GM18511 (cell line): ENCODE measurements around the gene NDUFV3.
"Not testable (repeated sequence)": the region's sequence is repeated elsewhere in the genome, so short reads cannot be mapped to it uniquely, and the experiment has no call there.

Experiments used
- ATAC-seq: cut with Tn5 transposase; IDR thresholded peaks from one replicate; pipeline ENCODE4 v1.9.1; 2021; ENCODE audit warnings: mild to moderate bottlenecking, moderate library complexity; ENCODE audit not compliant: unreplicated experiment

The NDUFV3 gene

GRCh38 chr21:42933137-42933970 lies 40.2 kb downstream of the NDUFV3 start:
- not testable (repeated sequence) for ATAC-seq

DNA sequence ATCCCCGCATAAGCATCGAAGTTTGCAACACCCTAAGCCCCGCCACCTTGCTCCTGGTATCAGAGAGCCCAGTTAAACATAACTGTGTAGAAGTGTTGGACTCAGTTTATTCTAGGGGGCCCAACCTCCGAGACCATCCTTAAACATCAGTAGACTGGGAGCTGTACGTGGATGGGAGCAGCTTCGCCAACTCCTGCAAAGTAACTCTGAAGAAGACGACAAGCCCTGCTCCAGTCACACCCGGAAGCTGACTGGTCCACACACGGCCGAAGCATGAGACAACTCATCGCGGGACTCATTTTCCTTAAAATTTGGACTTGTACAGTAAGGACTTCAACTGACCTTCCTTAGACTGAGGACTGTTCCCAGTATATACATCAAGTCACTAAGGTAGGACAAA lies 40.9 kb downstream of the NDUFV3 start:
- ATAC-seq: not testable (repeated sequence)

DNA sequence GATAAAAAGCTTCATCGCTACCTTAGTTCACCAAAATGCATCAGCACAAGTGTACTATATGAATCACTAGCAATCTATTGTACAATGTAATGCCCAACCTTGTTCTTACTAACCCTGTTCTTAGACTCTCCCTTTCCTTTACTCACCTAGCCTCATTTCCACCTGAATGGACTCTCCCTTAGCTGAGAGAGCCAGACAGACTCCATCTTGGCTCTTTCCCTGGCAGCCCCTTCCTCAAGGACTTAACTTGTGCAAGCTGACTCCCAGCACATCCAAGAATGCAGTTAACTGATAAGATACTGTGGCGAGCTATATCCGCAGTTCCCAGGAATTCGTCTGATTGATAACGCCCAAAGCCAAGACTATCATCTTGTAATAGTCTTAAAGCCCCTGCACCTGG lies 43.3 kb downstream of the NDUFV3 start:
- not testable (repeated sequence) for ATAC-seq

- ATAC-seq: not testable (repeated sequence)
These were observed 44.2 kb downstream of the NDUFV3 start for GRCh38 chr21:42937034-42937940.

DNA sequence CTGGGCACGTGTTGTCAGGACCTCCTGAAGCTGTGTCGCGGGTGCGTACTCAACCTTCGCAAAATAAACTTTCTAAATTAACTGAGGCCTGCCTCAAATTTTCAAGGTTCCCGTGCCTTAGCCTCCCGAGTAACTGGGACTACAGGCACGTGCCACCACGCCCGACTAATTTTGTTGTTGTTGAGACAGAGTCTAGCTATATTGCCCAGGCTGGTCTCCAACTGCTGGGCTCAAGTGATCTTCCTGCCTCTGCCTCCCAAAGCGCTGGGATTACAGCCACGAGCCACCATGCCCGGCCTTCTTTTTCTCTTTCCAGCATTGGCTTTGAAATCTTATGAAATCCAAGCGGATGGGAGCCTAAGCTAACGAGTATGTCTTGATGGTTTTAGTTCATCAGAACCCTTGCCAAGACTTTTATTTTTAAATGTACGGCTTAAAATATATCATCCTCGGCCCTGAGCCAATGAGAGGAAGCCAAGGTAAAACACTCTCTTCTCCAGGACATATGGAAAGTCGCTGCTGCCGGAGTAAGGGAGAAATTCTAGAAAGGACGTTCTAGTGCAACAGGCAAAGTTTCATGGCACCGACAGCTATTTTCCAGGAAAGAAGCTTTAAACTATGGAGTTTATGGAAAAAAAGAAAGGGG lies 45.0 kb downstream of the NDUFV3 start:
- ATAC-seq: no peak

- ATAC-seq: not testable (repeated sequence)
These were observed 45.5 kb downstream of the NDUFV3 start for GRCh38 chr21:42938606-42938995.

DNA sequence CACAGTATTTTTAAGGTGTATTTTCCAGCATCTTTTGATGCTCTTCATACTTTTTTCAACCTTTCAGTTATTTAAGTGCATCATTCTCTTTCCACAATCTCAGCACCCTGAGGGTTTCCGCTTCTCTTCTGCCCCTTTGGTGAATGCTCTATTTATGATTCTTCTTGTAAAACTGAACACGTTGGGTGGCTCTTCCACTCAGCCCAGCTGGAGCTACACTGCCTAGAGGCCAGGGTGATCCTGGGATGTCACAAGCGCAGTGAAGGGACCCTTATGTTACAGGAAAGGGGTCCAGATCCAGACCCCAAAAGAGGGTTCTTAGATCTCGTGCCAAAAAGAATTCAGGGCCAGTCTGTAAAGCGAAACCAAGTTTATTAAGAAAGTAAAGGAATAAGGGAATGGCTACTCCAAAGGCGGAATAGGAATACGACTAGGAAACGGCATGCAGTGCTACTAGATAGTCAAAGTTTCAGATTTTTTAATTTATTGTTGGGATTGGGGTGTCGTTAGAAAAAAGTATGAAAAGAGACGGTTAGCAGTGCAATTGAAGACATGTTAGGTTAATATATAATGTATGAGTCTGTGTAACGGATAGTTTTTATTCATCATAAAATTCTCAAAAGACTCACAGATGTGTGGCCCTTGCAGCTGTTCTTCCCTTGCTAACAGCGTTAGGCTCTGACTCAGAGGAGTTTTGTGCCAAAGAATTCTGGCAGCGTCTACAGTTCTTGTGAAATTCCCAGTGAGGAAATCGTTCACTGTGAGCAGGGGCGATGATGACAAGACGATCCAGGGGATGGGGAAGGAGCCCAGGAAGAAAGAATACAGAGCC lies 46.7 kb downstream of the NDUFV3 start:
- no peak for ATAC-seq

- no peak for ATAC-seq
These were observed 48.6 kb downstream of the NDUFV3 start for GRCh38 chr21:42941696-42942085.

DNA sequence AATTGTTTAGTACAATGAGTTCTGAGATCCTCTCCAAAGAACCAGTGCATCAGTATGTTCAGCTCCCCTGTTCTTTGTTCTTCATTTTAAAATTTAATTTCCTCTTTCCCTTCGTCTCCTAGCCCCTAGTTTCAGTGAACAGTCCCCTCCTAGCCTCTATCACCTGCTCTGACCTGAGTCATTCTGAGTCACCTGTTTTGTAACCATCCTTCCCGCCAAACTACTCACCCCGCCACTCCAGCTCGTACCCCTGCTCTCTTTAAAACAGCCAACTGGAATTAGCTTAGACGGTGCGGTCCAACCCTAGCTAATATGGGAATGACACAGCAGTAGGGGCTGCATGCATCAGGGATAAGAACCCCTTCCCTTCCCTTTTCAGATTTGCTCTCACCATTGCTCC lies 49.1 kb downstream of the NDUFV3 start:
- ATAC-seq: no peak

DNA sequence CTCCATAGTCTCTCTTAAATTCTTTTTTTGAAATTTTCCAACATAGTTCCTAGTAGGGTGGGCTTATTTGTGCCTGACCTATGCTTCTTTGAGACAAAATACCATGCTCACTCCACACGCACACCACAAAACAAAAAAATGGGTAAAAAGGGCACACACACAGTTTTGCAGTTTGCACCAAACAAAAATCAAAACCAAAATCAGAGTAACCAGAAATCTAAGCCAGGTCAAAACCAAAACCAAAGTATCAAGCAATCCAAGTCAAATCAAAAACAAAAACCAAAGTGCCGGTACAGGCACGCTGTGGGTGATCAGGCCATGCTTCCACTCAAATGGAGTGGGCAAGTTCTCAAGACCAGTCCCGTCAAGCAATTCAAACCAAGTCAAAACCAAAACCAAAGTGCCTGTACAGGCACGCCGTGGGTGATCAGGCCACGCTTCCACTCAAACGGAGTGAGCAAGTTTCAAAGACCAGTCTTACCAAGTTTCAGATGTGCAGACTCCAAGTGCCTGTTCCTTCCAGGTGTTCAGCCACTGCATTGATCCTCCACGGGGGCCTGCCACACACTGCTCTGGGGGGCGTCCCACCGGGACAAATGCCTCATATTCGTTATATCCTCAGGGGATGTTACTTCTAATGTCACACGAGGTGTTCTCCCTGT lies 56.1 kb downstream of the NDUFV3 start:
- not testable (repeated sequence) for ATAC-seq

- ATAC-seq: not testable (repeated sequence)
These were observed 58.1 kb downstream of the NDUFV3 start for GRCh38 chr21:42951193-42951592.

DNA sequence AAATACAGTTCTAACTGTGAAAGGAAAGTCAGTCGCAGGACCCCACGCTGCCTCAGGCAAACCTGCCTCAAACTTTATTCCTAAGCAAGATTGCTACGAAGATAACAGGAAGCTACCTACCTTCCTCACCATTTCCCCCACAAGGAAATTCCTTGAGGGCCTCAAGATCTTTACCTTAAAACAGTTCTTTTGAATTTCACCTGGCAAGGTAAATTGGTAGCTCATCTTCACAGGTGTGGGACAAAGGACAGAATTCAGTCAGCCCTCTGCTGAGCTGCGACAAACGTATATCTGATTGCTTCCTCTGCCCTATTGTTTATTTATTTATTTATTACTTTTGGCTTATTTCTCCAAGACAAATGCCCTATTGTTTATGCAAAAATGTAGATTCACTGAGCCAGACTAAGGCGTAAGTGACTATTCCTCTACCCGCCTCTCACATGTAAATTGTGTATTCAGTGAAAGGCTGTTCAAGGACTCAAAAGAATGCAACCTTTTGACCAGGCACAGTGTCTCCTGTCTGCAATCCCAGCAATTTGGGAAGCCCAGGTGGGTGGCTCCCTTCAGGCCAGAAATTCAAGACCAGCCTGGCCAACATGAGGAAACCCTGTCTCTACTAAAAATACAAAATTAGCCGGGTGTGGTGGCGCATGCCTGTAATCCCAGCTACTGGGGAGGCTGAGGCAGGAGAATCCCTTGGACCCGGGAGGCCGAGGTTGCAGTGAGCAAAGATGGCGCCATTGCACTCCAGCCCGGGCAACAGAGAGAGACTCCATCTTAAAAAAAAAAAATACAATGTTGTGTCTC lies 63.9 kb downstream of the NDUFV3 start:
- no peak for ATAC-seq

DNA sequence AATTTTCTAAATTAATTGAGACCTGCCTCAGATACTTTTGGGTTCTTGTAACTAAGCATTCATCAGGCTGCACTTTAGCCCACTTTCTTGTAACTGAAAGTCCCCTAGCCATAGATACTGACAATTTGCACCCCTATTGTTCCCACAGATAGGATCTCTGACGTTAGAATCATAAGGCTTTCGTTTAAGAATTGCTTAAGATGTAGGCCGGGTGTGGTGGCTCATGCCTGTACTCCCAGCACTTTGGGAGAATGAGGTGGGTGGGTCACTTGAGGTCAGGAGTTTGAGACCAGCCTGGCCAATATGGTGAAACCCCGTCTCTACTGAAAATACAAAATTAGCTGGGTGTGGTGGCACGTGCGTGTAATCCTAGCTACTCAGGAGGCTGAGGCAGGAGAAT lies 65.0 kb downstream of the NDUFV3 start:
- ATAC-seq: not testable (repeated sequence)

GRCh38 chr21:42959728-42960127 lies 66.6 kb downstream of the NDUFV3 start:
- ATAC-seq: no peak

DNA sequence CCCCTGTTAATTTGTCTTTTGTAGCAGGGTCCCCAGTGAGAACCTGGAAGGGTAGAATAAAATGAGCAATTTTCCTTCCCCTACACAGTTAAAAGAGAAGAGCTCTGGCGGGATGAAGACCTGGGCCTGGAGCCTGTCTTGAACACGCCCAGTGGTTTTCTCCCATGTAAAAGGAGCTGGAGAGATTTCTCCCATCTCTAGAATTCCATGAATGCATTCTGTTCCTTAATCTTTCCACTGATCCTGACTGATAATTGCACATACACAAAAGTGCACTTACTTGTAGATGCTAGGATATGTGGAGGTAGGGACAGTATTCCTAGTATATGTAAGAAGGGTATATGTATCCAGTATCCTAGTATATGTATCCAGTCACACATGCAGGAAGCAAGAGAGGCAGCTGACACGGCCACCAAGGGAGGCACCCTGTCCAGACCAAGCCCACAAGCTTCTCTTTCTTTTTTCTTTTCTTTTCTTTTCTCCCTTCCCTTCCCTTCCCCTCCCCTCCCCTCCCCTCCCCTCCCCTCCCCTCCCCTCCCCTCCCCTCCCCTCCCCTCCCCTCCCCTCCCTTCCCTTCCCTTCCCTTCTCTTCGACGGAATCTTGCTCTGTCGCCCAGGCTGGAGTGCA lies 69.4 kb downstream of the NDUFV3 start:
- ATAC-seq: no peak
